ENCODE data around the gene RETN.

The RETN gene, protein sequence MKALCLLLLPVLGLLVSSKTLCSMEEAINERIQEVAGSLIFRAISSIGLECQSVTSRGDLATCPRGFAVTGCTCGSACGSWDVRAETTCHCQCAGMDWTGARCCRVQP

GRCh38 chr19:7668842-7669241, at the start of gene RETN:
Gene RETN (plus strand): TSS chr19:7669049. CDS start chr19:7669327, 278 bp downstream.
- TF ChIP-seq CTCF (IDR thresholded peaks at IDR 0.05; ENCODE audit: insufficient read depth, low read depth, low read length, missing control alignments): no peak
- H3K4me3 ChIP-seq (ENCODE audit: low read depth, low read length): no peak within 1 kb of the TSS
- DNase-seq (ENCODE audit: low read depth): no peak

- no peak overlapping the region for H3K4me3 ChIP-seq (ENCODE audit: low read depth, low read length)
- TF ChIP-seq CTCF (IDR thresholded peaks at IDR 0.05; ENCODE audit: insufficient read depth, low read depth, low read length, missing control alignments): no peak
- DNase-seq (ENCODE audit: low read depth): no peak
Measured at GRCh38 chr19:7619671-7620441, 49.0 kb upstream of the RETN start.

- no peak for DNase-seq (ENCODE audit: low read depth)
- H3K4me3 ChIP-seq (ENCODE audit: low read depth, low read length): no peak overlapping the region
- TF ChIP-seq CTCF (IDR thresholded peaks at IDR 0.05; ENCODE audit: insufficient read depth, low read depth, low read length, missing control alignments): no peak
Measured at GRCh38 chr19:7620442-7621412, 48.1 kb upstream of the RETN start.

DNA sequence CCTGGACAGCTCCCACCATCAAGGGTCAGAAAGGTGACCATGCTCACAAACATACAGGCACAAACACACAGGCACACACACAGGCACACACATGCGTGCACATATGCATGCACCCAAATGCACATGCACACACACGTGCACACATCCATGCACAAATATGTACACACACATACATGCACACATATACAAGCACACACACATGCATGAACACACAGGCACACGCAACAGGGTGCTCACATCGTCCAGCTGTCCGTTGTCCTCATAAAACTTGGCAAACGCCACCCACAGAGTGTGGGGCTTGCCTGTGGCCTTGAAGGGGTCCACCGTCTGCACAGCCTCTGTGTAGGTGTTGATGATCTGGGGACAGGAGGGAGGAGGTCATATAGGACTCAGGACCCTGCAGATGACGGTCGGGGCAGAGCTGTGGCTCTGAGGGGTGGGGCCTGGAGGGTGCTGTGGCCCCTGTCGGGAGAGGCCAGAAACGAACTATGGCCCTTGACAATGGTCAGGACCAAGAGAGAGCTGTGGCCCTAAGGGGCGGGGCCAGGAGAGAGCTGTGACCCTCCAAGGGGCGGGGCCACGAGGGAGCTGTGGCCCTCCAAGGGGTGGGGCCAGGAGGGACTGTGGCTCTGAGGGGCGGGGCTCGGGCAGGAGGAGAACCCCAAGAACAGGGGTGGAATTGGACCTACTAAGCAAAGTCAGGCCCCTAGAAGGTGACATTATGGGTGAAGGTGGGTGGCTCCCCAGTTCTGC, 45.7 kb upstream of the RETN start:
- TF ChIP-seq CTCF (IDR thresholded peaks at IDR 0.05; ENCODE audit: insufficient read depth, low read depth, low read length, missing control alignments): no peak
- DNase-seq (ENCODE audit: low read depth): no peak
- no peak overlapping the region for H3K4me3 ChIP-seq (ENCODE audit: low read depth, low read length)

GRCh38 chr19:7623725-7624603, 44.9 kb upstream of the RETN start:
- no peak overlapping the region for H3K4me3 ChIP-seq (ENCODE audit: low read depth, low read length)
- no peak for TF ChIP-seq CTCF (IDR thresholded peaks at IDR 0.05; ENCODE audit: insufficient read depth, low read depth, low read length, missing control alignments)
- no peak for DNase-seq (ENCODE audit: low read depth)
